GM21619 (cell line): ENCODE results near the gene MSANTD7.

Source experiments
- ATAC-seq: cut with Tn5 transposase; IDR thresholded peaks from one replicate; pipeline ENCODE4 v1.9.1; 2021; ENCODE audit not compliant: unreplicated experiment

Gene MSANTD7

GRCh38 chr10:14880229-14880628 is 42.1 kb downstream of the MSANTD7 start:
- ATAC-seq, result no peak

GRCh38 chr10:14884082-14884481 is 46.0 kb downstream of the MSANTD7 start:
- ATAC-seq, result no peak
